ENCODE data around the gene ZFYVE27.

ZFYVE27 gene

GRCh38 chr10:97795886-97796285 lies 59.0 kb downstream of the ZFYVE27 start:
- no peak for DNase-seq

- DNase-seq: no peak
Measured at GRCh38 chr10:97796651-97797050, 59.7 kb downstream of the ZFYVE27 start.

GRCh38 chr10:97798958-97799610 lies 62.2 kb downstream of the ZFYVE27 start:
- DNase-seq: no peak

- no peak for DNase-seq
Measured at GRCh38 chr10:97800474-97800873, 63.5 kb downstream of the ZFYVE27 start.

GRCh38 chr10:97801422-97801821 lies 64.5 kb downstream of the ZFYVE27 start:
- no peak for DNase-seq

GRCh38 chr10:97805096-97805884 lies 68.4 kb downstream of the ZFYVE27 start:
- no peak for DNase-seq

GRCh38 chr10:97805949-97806348 lies 69.0 kb downstream of the ZFYVE27 start:
- DNase-seq: no peak

- DNase-seq: no peak
Measured at GRCh38 chr10:97810446-97810845, 73.5 kb downstream of the ZFYVE27 start.
